LNCAP (cell line): ENCODE measurements around the gene PDCD11.

ENCODE experiments used
- TF ChIP-seq, protein P1 (sequence below): fragments of 450-650 bp; IDR thresholded peaks from 2 replicates; pipeline ENCODE4 v1.5.1; 2017; ENCODE audit warnings: mild to moderate bottlenecking

PDCD11 gene

DNA sequence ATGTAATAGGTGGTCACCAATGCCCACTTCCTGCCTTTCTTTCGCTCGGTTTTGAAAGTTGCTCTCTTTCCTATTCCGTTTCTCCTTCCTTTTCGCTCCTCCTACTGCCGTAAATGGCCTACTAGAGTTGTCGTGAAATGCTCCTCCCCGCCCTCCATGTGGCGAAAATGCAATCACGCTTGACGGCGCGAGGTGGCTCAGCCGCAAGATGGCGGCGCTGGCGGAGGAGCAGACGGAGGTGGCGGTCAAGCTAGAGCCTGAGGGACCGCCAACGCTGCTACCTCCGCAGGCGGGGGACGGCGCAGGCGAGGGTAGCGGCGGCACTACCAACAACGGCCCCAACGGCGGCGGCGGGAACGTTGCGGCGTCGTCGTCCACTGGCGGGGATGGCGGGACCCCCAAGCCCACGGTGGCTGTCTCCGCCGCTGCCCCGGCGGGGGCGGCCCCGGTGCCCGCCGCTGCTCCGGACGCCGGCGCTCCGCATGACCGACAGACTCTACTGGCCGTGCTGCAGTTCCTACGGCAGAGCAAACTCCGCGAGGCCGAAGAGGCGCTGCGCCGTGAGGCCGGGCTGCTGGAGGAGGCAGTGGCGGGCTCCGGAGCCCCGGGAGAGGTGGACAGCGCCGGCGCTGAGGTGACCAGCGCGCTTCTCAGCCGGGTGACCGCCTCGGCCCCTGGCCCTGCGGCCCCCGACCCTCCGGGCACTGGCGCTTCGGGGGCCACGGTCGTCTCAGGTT, 28.5 kb upstream of the PDCD11 start, which contains the start of gene TAF5:
TSS of gene TAF5 (plus strand) at position 195 of the 737 bp plus-strand sequence. CDS start at position 209, 14 bp downstream.
- TF ChIP-seq, protein P1, sequence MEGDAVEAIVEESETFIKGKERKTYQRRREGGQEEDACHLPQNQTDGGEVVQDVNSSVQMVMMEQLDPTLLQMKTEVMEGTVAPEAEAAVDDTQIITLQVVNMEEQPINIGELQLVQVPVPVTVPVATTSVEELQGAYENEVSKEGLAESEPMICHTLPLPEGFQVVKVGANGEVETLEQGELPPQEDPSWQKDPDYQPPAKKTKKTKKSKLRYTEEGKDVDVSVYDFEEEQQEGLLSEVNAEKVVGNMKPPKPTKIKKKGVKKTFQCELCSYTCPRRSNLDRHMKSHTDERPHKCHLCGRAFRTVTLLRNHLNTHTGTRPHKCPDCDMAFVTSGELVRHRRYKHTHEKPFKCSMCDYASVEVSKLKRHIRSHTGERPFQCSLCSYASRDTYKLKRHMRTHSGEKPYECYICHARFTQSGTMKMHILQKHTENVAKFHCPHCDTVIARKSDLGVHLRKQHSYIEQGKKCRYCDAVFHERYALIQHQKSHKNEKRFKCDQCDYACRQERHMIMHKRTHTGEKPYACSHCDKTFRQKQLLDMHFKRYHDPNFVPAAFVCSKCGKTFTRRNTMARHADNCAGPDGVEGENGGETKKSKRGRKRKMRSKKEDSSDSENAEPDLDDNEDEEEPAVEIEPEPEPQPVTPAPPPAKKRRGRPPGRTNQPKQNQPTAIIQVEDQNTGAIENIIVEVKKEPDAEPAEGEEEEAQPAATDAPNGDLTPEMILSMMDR: no peak

DNA sequence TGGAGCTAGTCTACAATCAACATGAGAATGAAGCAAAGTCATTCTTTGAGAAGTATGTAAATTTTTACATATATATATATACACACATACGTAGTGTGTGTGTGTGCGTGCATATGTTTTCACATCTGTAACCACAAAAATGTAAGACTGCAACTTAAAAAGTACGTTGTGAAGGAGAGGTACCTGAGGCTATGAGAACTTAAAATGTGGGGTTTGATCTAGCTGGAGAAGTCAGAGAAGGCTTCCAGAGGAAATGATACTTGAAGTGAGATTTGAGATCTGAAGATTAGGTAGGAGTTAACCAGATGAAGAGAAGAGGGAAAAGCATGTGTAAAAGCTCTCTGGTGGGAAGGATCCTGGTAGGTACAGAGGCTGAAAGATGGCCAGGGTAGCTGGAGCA, 22.9 kb upstream of the PDCD11 start:
- TF ChIP-seq, protein P1: no peak

DNA sequence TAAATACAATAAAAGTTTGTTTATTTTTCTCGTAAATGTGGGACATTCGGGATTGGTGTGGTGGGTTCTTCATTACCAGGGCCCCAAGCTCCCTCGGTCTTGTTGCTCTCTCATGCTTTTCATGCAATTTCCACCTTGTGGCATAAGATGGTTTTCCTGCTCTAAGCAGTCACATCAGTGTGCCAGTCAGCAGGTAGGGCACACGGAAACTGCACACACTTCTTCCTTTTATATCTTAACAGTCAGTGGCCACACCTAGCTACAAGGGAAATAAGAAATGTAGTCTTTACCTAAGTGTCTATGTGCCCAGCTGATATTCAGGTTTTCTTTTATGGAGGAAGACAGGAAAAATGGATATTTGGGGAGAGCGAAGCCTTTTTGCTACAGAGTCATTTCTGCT, 22.2 kb upstream of the PDCD11 start:
- TF ChIP-seq, protein P1: no peak

DNA sequence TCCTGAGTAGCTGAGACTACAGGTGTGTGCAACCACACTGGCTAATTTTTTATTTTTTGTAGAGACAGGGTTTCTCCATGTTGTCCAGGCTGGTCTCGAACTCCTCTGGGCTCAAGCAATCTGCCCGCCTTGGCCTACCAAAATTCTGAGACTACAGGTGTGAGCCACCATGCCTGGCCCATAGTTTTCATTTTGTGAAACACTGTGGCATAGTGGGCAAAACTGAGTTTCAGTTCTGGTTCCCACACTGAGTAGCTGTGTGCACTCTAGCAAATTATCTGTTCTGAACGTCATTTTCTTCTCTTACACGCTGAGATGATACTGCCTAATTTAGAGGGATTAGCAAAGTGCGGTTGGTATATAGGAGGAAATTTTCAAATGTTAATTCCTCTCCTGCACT, 13.7 kb upstream of the PDCD11 start:
- TF ChIP-seq, protein P1: no peak

DNA sequence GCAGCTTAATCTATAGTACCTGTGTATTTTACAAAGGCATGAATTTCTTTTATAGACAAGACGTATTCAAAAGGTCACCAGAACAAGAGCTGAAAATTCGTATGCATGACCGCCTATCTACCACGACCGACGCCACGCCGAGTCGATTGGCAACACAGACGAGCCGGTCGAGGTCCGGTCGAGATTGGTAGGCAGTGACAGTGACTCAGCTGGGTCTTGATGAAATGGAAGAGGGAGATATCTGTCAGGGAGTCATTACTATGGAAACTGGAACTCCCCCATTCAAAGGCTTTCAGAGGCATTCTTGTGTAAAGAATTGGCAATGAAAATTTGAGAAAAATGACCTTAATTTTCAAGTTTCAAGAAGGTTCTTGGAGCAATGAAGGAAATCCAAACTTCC, 2.2 kb upstream of the PDCD11 start:
- TF ChIP-seq, protein P1: no peak

DNA sequence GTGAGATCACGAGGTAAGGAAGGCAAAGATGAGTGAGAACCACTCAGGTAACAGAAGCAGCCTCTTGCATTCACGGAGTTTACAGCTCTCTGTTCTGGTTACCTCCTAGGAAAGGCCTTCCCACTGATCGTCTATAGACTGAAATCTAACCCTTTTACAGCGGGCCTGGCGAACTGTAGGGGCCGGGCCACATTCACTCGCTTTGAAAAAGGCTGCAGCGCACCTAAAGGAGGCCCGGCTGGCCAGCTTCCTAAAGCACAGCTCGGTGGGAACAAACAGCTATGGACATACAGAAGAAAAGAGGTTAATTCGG, 716 bp upstream of the PDCD11 start:
- TF ChIP-seq, protein P1: no peak

DNA sequence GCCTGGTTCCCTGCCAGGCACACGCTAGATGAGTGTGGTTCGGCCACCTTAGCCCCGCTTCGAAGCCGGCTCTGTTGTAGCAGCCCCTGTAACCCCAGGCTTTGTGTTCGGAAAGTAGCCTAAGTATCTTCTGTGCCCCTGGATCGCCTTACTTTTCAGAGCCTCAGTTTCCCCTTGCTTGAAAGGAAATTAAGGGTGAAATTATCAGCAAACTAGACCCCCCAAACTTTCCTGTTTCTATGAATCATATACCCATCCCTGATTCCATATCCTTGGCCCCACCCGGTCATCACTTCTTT, 312 bp downstream of the PDCD11 start:
- TF ChIP-seq, protein P1: 0 out of 2 replicates have a peak, but pooled peaks have one; percentile 1

DNA sequence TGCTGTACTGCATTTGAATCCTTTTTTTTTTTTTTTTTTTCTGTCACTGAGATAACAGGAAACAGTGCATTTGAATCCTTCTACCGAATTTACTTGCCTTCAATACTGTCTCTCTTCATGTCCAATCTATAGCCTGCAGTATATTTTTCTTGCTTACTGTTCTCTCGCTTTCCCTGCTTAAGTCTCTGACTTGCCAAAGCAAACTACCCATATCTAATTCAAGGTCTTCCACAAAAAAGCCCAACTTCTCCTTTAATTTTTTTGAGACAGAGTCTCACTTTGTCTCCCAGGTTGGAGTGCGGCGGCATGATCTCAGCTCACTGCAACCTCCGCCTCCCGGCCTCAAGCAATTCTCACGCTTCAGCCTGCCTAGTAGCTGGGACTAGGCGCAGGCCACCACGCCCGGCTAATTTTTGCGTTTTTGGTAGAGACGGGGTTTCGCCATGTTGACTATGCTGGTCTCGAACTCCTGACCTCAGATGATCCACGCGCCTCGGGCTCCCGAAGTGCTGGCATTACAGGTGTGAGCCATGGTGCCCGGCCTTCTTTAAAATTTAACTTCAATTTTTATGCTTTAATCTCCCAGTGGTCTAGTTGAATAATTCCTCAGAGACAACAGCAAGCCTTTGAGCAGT, 882 bp downstream of the PDCD11 start:
- TF ChIP-seq, protein P1: no peak
